K562 (cell line): Measurements from ENCODE around the gene TEX22. TPM values are rescaled to one million over a fixed set of nuclear protein-coding genes. Genes with fewer than 3 reads are reported as not detected.

ENCODE experiments used
- BCOR ChIP-seq: fragments of 450-650 bp; IDR thresholded peaks from 2 replicates; pipeline ENCODE4 v1.6.1; 2016
- CBFA2T3 ChIP-seq: fragments of 450-650 bp; IDR thresholded peaks from 2 replicates; pipeline ENCODE4 v1.6.1; 2017
- EP400 ChIP-seq: fragments of 450-650 bp; IDR thresholded peaks from 2 replicates; pipeline ENCODE4 v1.6.1; 2017; ENCODE audit warnings: antibody characterized with exemption, mild to moderate bottlenecking, moderate library complexity
- FOXA1 ChIP-seq: fragments of 450-650 bp; IDR thresholded peaks from 2 replicates; pipeline ENCODE4 v1.6.1; 2016; ENCODE audit warnings: mild to moderate bottlenecking, borderline replicate concordance
- HDAC3 ChIP-seq: fragments of 450-650 bp; IDR thresholded peaks from 2 replicates; pipeline ENCODE4 v1.6.1; 2018; ENCODE audit warnings: borderline replicate concordance, mild to moderate bottlenecking, moderate library complexity; ENCODE audit not compliant: partially characterized antibody
- HDGF ChIP-seq: fragments of 450-650 bp; IDR thresholded peaks from 2 replicates; pipeline ENCODE4 v1.6.1; 2016
- KDM4B ChIP-seq, 2 experiments: fragments of 450-650 bp in 1 of 2; sonication (generic) in 1 of 2; IDR thresholded peaks; 2 replicates each; pipeline ENCODE4 v1.6.1; 2016 to 2017; ENCODE audit warnings: borderline replicate concordance in 2 of 2, antibody characterized with exemption in 1 of 2, low read depth in 1 of 2, mild to moderate bottlenecking in 1 of 2
- KLF6 ChIP-seq: fragments of 250-450 bp; sonication (Bioruptor Pico); IDR thresholded peaks from 2 replicates; pipeline ENCODE4 v1.4.0; 2020; ENCODE audit warnings: mild to moderate bottlenecking, moderate library complexity, borderline replicate concordance
- MCM2 ChIP-seq: fragments of 450-650 bp; IDR thresholded peaks from 2 replicates; pipeline ENCODE4 v1.6.1; 2017; ENCODE audit warnings: low read depth, mild to moderate bottlenecking
- PHTF2 ChIP-seq: fragments of 250-450 bp; sonication (Bioruptor Pico); IDR thresholded peaks from 2 replicates; pipeline ENCODE4 v1.5.0; 2021; ENCODE audit warnings: mild to moderate bottlenecking
- RBFOX2 ChIP-seq: fragments of 200-400 bp; formaldehyde crosslinking; IDR thresholded peaks from 2 replicates; pipeline ENCODE4 v1.6.1; 2017; ENCODE audit warnings: low read depth, mild to moderate bottlenecking, low read length, moderate library complexity
- SMAD3 ChIP-seq: fragments of 450-650 bp; formaldehyde crosslinking; conservative IDR thresholded peaks from 2 replicates; pipeline ENCODE4 v1.4.0; 2020; ENCODE audit warnings: mild to moderate bottlenecking
- ZNF143 ChIP-seq: sonication (generic); formaldehyde crosslinking; IDR thresholded peaks from 2 replicates; pipeline ENCODE4 v1.9.0; 2022; ENCODE audit warnings: mild to moderate bottlenecking, missing genetic modification reagents
- ZNF436 ChIP-seq: fragments of 250-450, 450-650 bp; sonication (Bioruptor Pico); formaldehyde crosslinking; IDR thresholded peaks from 2 replicates; pipeline ENCODE4 v1.7.0; 2020; ENCODE audit warnings: mild to moderate bottlenecking
- ZNF584 ChIP-seq: fragments of 200-800 bp; sonication (Bioruptor generic); IDR thresholded peaks from 2 replicates; pipeline ENCODE4 v1.6.1; 2016; ENCODE audit warnings: low read depth, mild to moderate bottlenecking, missing genetic modification characterization, missing compliant biosample characterization
- polyA plus RNA-seq, 8 experiments: library from polyadenylated mRNA; depleted of rRNA in 4 of 8; stranded (reverse) in 5 of 8; unstranded in 3 of 8; fragments of >200 nt; fragmentation: Nextera tagmentation in 2 of 8; fragmentation: Illumina TruSeq in 1 of 8; extraction: Ambion mirVana in 2 of 8; extraction: Trizol in 1 of 8; gene quantifications; 2 replicates each; pipeline versions ENCODE4 v1.2.1 to v1.2.3, GENCODE V29; 2011 to 2014; ENCODE audit warnings: inconsistent platforms in 1 of 8, missing spikeins in 1 of 8
- total RNA-seq, 7 experiments: library from RNA; depleted of rRNA in 6 of 7; stranded (reverse); fragments of >200 nt in 6 of 7; fragmentation: Illumina TruSeq in 2 of 7; extraction: Trizol in 2 of 7; gene quantifications; 2 replicates each; pipeline versions ENCODE4 v1.2.1 to v1.2.3, GENCODE V29; 2011 to 2021; ENCODE audit warnings: low replicate concordance in 1 of 7
- TF ChIP-seq, protein P1 (sequence below), 2 experiments: fragments of 450-650 bp; formaldehyde crosslinking in 1 of 2; IDR thresholded peaks; 2 replicates each; pipeline versions ENCODE4 v1.4.0 to v1.6.1; 2014 to 2020; ENCODE audit warnings: mild to moderate bottlenecking in 2 of 2, borderline replicate concordance in 1 of 2, low read depth in 1 of 2
- TF ChIP-seq, protein P2 (sequence below): fragments of 450-650 bp; conservative IDR thresholded peaks from 2 replicates; pipeline ENCODE4 v1.6.1; 2016; ENCODE audit warnings: missing genetic modification characterization, low read depth, mild to moderate bottlenecking, missing compliant biosample characterization, moderate library complexity
- TF ChIP-seq, protein P3 (sequence below): sonication (generic); formaldehyde crosslinking; IDR thresholded peaks from 2 replicates; pipeline ENCODE4 v1.8.1; 2022; ENCODE audit warnings: missing genetic modification reagents

Gene TEX22
- total and polyA plus RNA-seq, 9 of the 15 experiments (the other 6 are each of a cell fraction or from before 2014, with no cell fraction given): 0.04 to 1.7 (median 0.23) TPM; not detected in 2

DNA sequence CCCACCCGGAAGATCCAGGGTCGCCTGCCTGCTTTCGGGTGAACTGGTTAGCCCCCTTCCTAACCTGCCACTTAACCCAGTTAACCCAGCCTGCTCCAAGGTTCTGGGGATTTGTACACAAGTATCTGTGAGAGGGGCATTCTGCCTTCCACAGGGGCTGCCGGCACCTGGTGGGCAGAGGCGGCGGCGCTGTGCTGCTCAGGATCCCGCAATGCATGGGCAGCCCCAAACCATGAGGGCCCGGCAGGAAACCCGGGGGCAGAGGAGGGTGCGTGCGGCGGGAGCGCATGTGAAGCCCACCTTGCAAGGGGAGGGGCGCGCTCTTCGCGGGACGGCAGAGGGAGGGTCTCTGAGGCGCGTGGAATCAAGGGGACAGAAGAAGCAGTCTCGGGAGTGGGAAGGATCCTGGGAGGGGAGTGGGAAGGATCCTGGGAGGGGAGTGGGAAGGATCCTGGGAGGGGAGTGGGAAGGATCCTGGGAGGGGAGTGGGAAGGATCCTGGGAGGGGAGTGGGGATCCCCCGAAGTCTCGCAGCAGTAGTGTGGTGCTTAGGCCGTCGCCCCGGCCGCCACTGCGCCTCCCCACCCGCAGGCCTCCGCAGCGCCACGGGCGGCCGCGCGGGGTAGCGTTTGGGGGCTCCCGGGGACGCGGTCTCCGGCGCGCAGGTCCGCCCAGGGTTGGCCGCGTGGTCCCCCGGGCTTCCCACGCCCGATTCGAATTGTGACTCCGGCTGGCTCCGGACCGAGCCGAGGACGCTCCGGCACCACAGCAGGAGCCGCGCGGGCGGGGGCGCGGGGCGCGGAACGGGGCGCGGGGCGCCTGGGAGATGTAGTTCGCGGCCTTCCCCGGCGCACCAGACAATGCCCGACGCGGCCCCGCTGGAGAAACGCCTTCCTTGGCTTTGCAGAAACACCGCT, 16.4 kb downstream of the TEX22 start (continued):
- no peak for TF ChIP-seq HDAC3
- TF ChIP-seq BCOR: no peak
- no peak for TF ChIP-seq CBFA2T3
- TF ChIP-seq, protein P1, sequence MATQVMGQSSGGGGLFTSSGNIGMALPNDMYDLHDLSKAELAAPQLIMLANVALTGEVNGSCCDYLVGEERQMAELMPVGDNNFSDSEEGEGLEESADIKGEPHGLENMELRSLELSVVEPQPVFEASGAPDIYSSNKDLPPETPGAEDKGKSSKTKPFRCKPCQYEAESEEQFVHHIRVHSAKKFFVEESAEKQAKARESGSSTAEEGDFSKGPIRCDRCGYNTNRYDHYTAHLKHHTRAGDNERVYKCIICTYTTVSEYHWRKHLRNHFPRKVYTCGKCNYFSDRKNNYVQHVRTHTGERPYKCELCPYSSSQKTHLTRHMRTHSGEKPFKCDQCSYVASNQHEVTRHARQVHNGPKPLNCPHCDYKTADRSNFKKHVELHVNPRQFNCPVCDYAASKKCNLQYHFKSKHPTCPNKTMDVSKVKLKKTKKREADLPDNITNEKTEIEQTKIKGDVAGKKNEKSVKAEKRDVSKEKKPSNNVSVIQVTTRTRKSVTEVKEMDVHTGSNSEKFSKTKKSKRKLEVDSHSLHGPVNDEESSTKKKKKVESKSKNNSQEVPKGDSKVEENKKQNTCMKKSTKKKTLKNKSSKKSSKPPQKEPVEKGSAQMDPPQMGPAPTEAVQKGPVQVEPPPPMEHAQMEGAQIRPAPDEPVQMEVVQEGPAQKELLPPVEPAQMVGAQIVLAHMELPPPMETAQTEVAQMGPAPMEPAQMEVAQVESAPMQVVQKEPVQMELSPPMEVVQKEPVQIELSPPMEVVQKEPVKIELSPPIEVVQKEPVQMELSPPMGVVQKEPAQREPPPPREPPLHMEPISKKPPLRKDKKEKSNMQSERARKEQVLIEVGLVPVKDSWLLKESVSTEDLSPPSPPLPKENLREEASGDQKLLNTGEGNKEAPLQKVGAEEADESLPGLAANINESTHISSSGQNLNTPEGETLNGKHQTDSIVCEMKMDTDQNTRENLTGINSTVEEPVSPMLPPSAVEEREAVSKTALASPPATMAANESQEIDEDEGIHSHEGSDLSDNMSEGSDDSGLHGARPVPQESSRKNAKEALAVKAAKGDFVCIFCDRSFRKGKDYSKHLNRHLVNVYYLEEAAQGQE (IDR thresholded peaks at IDR 0.05; ENCODE audit: borderline replicate concordance): peak; percentile 56
- TF ChIP-seq, protein P1 (CRISPR knock-in tag; IDR thresholded peaks at IDR 0.05; ENCODE audit: low read depth): no peak
- no peak for TF ChIP-seq PHTF2 (CRISPR knock-in tag)
- TF ChIP-seq ZNF143: peak; percentile 83
- TF ChIP-seq MCM2: no peak
- no peak for TF ChIP-seq KDM4B (IDR thresholded peaks at IDR 0.05; ENCODE audit: borderline replicate concordance in 2 of 2, low read depth in 1 of 2)
- TF ChIP-seq KLF6: no peak
- no peak for TF ChIP-seq FOXA1
- TF ChIP-seq RBFOX2: peak; percentile 67
- TF ChIP-seq, protein P2, sequence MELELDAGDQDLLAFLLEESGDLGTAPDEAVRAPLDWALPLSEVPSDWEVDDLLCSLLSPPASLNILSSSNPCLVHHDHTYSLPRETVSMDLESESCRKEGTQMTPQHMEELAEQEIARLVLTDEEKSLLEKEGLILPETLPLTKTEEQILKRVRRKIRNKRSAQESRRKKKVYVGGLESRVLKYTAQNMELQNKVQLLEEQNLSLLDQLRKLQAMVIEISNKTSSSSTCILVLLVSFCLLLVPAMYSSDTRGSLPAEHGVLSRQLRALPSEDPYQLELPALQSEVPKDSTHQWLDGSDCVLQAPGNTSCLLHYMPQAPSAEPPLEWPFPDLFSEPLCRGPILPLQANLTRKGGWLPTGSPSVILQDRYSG (tag): no peak
- no peak for TF ChIP-seq EP400
- no peak for TF ChIP-seq ZNF584 (CRISPR knock-in tag)
- TF ChIP-seq SMAD3 (CRISPR knock-in tag): no peak
- no peak for TF ChIP-seq ZNF436 (CRISPR knock-in tag)
- TF ChIP-seq, protein P3, sequence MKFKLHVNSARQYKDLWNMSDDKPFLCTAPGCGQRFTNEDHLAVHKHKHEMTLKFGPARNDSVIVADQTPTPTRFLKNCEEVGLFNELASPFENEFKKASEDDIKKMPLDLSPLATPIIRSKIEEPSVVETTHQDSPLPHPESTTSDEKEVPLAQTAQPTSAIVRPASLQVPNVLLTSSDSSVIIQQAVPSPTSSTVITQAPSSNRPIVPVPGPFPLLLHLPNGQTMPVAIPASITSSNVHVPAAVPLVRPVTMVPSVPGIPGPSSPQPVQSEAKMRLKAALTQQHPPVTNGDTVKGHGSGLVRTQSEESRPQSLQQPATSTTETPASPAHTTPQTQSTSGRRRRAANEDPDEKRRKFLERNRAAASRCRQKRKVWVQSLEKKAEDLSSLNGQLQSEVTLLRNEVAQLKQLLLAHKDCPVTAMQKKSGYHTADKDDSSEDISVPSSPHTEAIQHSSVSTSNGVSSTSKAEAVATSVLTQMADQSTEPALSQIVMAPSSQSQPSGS (CRISPR knock-in tag): no peak
- no peak for TF ChIP-seq HDGF
